ENCODE data around the gene DNAI1.

The DNAI1 gene

DNA sequence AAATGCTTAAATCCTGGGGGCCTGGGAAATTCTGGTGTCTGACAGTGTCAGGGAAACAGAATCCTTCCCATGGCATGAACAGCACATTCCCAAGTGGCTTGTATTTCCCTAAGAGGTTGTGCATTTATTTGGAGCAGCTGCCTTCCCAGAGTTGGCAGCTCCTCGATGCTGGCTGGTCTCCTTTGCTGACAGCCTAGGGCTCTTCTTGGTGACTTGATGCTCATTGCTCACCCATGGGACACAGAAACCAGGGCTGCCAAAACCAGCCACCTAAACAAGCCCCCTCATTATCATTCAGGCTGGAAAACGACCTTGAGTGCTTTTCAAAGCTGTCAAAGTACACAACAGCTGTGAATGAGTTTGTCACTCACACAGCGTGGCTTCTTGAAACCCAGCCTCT lies 39.9 kb downstream of the DNAI1 start:
- Histone ChIP-seq H3K27me3 (ENCODE audit: control insufficient read depth in 5 of 5, insufficient read depth in 4 of 5, low read length in 5 of 5) (no peaks in the 10 kb centered on the region), H3K36me3 (ENCODE audit: control insufficient read depth in 5 of 5, insufficient read depth in 5 of 5, low read length in 5 of 5) (no peaks in the 10 kb centered on the region), H3K4me1 (ENCODE audit: control insufficient read depth in 5 of 5, insufficient read depth in 5 of 5, low read length in 5 of 5) (peaks cover 0 to 9% (median 8%) of the 10 kb centered on the region in 5 donors), H3K9ac (ENCODE audit: low read length in 5 of 5) (no peak overlapping the region), H3K27ac (ENCODE audit: low read depth, low read length) (no peak overlapping the region), H3K4me3 (ENCODE audit: low read depth in 1 of 5, low read length in 5 of 5) (no peak overlapping the region), H3K9me3 (ENCODE audit: control insufficient read depth in 5 of 5, low read length in 5 of 5) (no peaks in the 10 kb centered on the region)

DNA sequence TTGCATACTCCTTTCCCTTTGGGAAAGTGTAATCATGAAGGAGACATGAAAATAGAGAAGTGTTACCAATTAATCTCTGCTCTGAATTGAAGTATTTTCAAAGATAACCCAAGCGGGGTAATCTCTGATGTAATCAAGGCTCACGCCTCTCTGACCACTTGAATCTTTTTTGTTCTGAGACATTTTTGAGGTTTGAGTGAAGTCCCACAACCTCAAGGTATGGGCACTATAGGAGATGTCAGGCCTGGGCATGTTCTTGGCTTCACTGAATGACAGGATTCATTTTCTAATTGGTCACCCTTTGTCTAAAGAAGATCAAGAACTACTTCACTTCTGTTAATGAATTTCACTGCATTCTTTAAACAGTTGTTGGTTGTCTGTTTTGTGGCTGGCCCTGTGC lies 40.5 kb downstream of the DNAI1 start:
- Histone ChIP-seq H3K27ac (ENCODE audit: low read depth, low read length) (no peak overlapping the region), H3K4me3 (ENCODE audit: low read depth in 1 of 5, low read length in 5 of 5) (no peak overlapping the region), H3K36me3 (ENCODE audit: control insufficient read depth in 5 of 5, insufficient read depth in 5 of 5, low read length in 5 of 5) (no peaks in the 10 kb centered on the region), H3K9me3 (ENCODE audit: control insufficient read depth in 5 of 5, low read length in 5 of 5) (no peaks in the 10 kb centered on the region), H3K4me1 (ENCODE audit: control insufficient read depth in 5 of 5, insufficient read depth in 5 of 5, low read length in 5 of 5) (peaks cover 0 to 9% (median 8%) of the 10 kb centered on the region in 5 donors), H3K9ac (ENCODE audit: low read length in 5 of 5) (no peak overlapping the region), H3K27me3 (ENCODE audit: control insufficient read depth in 5 of 5, insufficient read depth in 4 of 5, low read length in 5 of 5) (no peaks in the 10 kb centered on the region)

DNA sequence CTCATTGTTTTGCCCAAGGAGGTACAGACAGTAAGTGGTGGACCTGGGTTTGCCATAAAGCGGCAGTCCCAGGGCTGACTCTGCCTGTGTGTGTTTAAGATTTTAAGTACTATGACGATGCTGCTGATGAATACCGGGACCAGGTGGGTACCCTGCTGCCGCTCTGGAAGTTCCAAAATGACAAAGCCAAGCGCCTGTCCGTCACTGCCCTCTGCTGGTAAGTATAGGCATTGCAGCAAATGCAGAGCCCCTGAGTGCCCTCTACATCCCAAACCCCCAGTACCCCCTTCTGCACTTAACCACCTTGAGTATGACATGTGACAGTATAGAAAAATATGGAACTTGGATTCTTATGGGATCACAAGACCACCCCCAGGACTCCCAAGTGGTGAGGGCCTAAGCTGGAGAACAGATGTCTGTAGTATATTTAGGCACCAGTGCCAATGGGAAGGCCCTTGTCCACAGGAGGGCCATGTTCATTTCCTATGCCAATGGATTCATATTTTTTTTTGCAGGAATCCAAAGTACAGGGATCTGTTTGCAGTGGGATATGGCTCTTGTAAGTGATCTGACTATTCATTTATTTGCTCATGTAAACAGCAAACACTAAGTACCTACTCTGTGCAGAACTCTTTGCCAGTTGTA lies 42.1 kb downstream of the DNAI1 start:
- H3K9ac ChIP-seq (ENCODE audit: low read length in 5 of 5): no peak overlapping the region
- H3K27ac ChIP-seq (ENCODE audit: low read depth, low read length): no peak overlapping the region
- no peaks in the 10 kb centered on the region for H3K27me3 ChIP-seq (ENCODE audit: control insufficient read depth in 5 of 5, insufficient read depth in 4 of 5, low read length in 5 of 5)
- H3K4me3 ChIP-seq (ENCODE audit: low read depth in 1 of 5, low read length in 5 of 5): no peak overlapping the region
- H3K9me3 ChIP-seq (ENCODE audit: control insufficient read depth in 5 of 5, low read length in 5 of 5): no peaks in the 10 kb centered on the region
- H3K4me1 ChIP-seq (ENCODE audit: control insufficient read depth in 5 of 5, insufficient read depth in 5 of 5, low read length in 5 of 5): peaks cover 0 to 9% (median 8%) of the 10 kb centered on the region in 5 donors
- no peaks in the 10 kb centered on the region for H3K36me3 ChIP-seq (ENCODE audit: control insufficient read depth in 5 of 5, insufficient read depth in 5 of 5, low read length in 5 of 5)

DNA sequence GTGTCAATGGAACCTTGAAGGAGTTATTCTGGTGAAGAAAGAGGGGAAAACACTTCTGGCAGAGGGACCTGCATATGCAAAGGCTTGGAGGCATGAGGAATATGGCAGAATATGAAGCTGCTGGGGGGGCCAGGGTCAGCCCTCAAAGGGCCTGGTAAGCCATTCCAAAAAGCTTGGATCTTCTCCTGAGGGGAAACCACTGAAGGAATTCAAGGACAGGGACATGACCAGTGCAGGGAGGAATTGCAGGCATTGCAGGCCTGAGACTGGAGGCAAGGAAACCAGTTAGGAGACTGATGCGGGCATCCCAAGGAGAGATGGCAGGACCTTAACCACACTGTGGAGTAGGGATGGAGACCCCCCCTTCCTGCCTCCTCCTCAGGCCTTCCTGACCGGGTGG lies 42.8 kb downstream of the DNAI1 start:
- no peak overlapping the region for H3K27ac ChIP-seq (ENCODE audit: low read depth, low read length)
- no peaks in the 10 kb centered on the region for H3K36me3 ChIP-seq (ENCODE audit: control insufficient read depth in 5 of 5, insufficient read depth in 5 of 5, low read length in 5 of 5)
- no peak overlapping the region for H3K9ac ChIP-seq (ENCODE audit: low read length in 5 of 5)
- no peaks in the 10 kb centered on the region for H3K9me3 ChIP-seq (ENCODE audit: control insufficient read depth in 5 of 5, low read length in 5 of 5)
- H3K4me1 ChIP-seq (ENCODE audit: control insufficient read depth in 5 of 5, insufficient read depth in 5 of 5, low read length in 5 of 5): peaks cover 0 to 9% (median 6%) of the 10 kb centered on the region in 5 donors
- no peak overlapping the region for H3K4me3 ChIP-seq (ENCODE audit: low read depth in 1 of 5, low read length in 5 of 5)
- no peaks in the 10 kb centered on the region for H3K27me3 ChIP-seq (ENCODE audit: control insufficient read depth in 5 of 5, insufficient read depth in 4 of 5, low read length in 5 of 5)

DNA sequence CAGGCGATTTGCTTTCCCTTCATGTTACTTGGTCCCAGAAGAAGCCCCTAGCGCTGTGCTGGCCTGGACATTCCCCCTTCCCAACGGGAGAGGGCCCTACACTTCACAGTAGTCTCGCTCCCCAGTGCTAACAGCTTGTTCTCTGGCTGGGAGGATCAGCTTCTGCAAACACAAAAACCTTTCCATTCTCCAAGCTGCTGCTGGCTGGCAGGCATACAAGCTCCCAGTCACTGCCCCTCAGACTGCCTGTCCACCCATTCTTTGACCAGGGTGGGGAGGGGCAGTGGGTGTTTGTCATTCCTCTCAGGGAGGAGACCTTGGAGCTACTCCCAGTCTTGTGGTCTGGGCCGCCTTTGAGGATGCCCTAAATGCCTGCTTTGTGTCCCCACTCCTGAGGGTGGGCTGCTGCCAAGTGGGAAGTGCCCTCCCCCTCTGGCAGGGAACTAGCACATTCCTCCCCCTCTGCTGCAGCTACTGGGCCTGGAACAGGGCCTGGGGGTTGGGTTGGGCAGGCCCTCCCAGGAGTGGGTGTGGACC lies 43.4 kb downstream of the DNAI1 start:
- H3K4me3 ChIP-seq (ENCODE audit: low read depth in 1 of 5, low read length in 5 of 5): no peak overlapping the region
- no peaks in the 10 kb centered on the region for H3K9me3 ChIP-seq (ENCODE audit: control insufficient read depth in 5 of 5, low read length in 5 of 5)
- H3K27me3 ChIP-seq (ENCODE audit: control insufficient read depth in 5 of 5, insufficient read depth in 4 of 5, low read length in 5 of 5): no peaks in the 10 kb centered on the region
- H3K9ac ChIP-seq (ENCODE audit: low read length in 5 of 5): no peak overlapping the region
- H3K4me1 ChIP-seq (ENCODE audit: control insufficient read depth in 5 of 5, insufficient read depth in 5 of 5, low read length in 5 of 5): peaks cover 0 to 9% (median 5%) of the 10 kb centered on the region in 5 donors
- no peaks in the 10 kb centered on the region for H3K36me3 ChIP-seq (ENCODE audit: control insufficient read depth in 5 of 5, insufficient read depth in 5 of 5, low read length in 5 of 5)
- no peak overlapping the region for H3K27ac ChIP-seq (ENCODE audit: low read depth, low read length)

DNA sequence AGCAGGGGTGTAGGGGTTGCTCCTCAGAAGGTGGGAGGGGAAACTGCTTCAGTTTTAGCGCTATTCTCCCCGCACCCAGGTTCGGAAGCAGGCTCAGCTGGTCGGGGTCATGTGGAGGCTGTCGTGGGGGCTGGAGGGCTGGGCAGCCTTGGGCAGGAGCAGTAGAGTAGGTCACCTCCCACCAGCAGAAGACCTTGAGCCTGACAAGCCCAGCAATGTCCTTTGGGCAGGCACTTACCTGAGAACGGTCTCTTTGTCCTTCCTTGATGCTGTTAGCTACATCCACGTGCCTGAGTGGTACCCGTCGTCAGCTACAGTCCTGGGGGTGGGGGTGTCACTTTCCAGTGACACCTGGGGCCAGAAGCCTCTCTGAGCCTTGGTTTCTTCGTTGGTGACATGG lies 43.9 kb downstream of the DNAI1 start:
- H3K9me3 ChIP-seq (ENCODE audit: control insufficient read depth in 5 of 5, low read length in 5 of 5): no peaks in the 10 kb centered on the region
- peaks cover 0 to 9% (median 5%) of the 10 kb centered on the region in 5 donors for H3K4me1 ChIP-seq (ENCODE audit: control insufficient read depth in 5 of 5, insufficient read depth in 5 of 5, low read length in 5 of 5)
- no peak overlapping the region for H3K27ac ChIP-seq (ENCODE audit: low read depth, low read length)
- H3K36me3 ChIP-seq (ENCODE audit: control insufficient read depth in 5 of 5, insufficient read depth in 5 of 5, low read length in 5 of 5): no peaks in the 10 kb centered on the region
- H3K9ac ChIP-seq (ENCODE audit: low read length in 5 of 5): no peak overlapping the region
- H3K27me3 ChIP-seq (ENCODE audit: control insufficient read depth in 5 of 5, insufficient read depth in 4 of 5, low read length in 5 of 5): no peaks in the 10 kb centered on the region
- no peak overlapping the region for H3K4me3 ChIP-seq (ENCODE audit: low read depth in 1 of 5, low read length in 5 of 5)

DNA sequence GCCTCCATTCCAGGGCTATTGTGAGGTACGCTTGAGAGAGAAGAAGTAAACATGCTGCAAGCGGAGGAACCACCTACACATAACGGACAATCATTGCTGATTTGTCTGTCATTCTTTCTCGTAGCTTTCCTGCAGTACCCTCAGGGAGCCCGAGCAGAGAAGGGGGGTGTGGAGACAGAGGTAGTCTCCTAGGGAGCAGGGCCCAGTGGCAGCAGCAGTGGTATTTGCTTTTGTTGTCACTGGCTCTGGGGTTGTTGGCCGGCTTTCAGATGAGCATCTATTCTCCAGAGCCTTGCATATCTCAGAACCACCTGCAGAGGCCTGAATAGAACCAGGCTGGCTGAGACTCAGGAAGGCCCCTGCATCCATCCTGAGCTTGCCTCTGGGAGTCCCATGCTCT lies 44.3 kb downstream of the DNAI1 start:
- H3K4me3 ChIP-seq (ENCODE audit: low read depth in 1 of 5, low read length in 5 of 5): no peak overlapping the region
- no peak overlapping the region for H3K9ac ChIP-seq (ENCODE audit: low read length in 5 of 5)
- no peaks in the 10 kb centered on the region for H3K9me3 ChIP-seq (ENCODE audit: control insufficient read depth in 5 of 5, low read length in 5 of 5)
- H3K27me3 ChIP-seq (ENCODE audit: control insufficient read depth in 5 of 5, insufficient read depth in 4 of 5, low read length in 5 of 5): no peaks in the 10 kb centered on the region
- peaks cover 0 to 9% (median 5%) of the 10 kb centered on the region in 5 donors for H3K4me1 ChIP-seq (ENCODE audit: control insufficient read depth in 5 of 5, insufficient read depth in 5 of 5, low read length in 5 of 5)
- H3K36me3 ChIP-seq (ENCODE audit: control insufficient read depth in 5 of 5, insufficient read depth in 5 of 5, low read length in 5 of 5): no peaks in the 10 kb centered on the region
- no peak overlapping the region for H3K27ac ChIP-seq (ENCODE audit: low read depth, low read length)

DNA sequence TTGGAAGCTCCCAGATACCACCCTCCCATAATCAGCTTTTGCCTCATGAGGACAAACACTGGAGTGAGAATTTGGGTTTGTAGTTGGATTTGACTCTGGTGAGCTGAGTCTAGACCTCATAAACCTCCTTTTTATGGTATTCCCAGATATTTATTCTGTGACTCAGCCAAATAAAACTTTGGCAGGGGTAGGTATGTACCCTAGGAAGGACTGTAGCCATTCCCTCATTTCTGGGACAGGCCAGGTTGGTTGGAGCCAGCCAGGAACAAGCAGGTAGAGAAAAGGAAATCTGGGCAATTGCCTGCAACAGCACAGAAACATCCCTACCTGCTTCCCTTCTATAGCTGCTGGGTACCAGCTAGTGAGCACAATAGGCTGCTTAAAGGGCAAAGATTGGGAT lies 44.8 kb downstream of the DNAI1 start:
- Histone ChIP-seq H3K9me3 (ENCODE audit: control insufficient read depth in 5 of 5, low read length in 5 of 5) (no peaks in the 10 kb centered on the region), H3K36me3 (ENCODE audit: control insufficient read depth in 5 of 5, insufficient read depth in 5 of 5, low read length in 5 of 5) (no peaks in the 10 kb centered on the region), H3K4me3 (ENCODE audit: low read depth in 1 of 5, low read length in 5 of 5) (no peak overlapping the region), H3K27ac (ENCODE audit: low read depth, low read length) (no peak overlapping the region), H3K9ac (ENCODE audit: low read length in 5 of 5) (no peak overlapping the region), H3K4me1 (ENCODE audit: control insufficient read depth in 5 of 5, insufficient read depth in 5 of 5, low read length in 5 of 5) (peaks cover 0 to 9% (median 5%) of the 10 kb centered on the region in 5 donors), H3K27me3 (ENCODE audit: control insufficient read depth in 5 of 5, insufficient read depth in 4 of 5, low read length in 5 of 5) (no peaks in the 10 kb centered on the region)

DNA sequence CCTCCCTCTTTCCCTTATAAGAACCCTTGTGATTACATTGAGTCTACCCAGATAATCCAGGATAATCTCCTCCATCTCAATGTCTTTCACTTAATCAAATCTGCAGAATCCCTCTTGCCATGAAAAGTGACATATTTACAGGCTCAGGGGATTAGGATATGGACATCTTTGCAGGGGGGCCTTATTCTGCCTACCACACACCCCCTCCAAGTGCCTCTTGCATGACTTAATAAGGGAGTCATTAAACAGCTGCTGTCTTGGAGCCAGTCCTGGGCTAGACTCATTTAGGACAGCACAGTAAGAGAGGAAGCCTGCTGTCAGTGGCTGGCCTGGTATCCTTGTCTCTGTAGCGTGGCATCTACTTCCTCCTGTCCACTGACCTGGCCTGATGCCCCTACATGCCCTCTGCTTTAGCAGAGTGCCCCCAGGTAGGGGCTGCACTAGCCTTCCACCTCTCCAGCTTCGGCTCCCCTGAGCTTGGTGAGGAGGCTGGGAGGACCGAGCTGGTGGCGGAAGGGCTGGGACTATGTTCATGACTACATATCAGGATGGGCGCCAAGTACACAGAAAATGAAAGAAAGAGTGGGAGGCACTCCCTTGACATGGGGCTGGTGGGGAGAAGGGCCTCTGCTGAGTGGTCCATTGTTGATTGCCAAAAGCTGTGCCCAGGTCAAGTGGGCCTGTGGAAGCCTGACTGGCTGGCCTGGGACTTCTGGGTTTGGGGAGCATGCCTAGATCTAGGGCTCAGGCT lies 46.9 kb downstream of the DNAI1 start:
- Histone ChIP-seq H3K4me1 (ENCODE audit: control insufficient read depth in 5 of 5, insufficient read depth in 5 of 5, low read length in 5 of 5) (peaks cover 0 to 16% (median 5%) of the 10 kb centered on the region in 5 donors), H3K27me3 (ENCODE audit: control insufficient read depth in 5 of 5, insufficient read depth in 4 of 5, low read length in 5 of 5) (no peaks in the 10 kb centered on the region), H3K36me3 (ENCODE audit: control insufficient read depth in 5 of 5, insufficient read depth in 5 of 5, low read length in 5 of 5) (no peaks in the 10 kb centered on the region), H3K4me3 (ENCODE audit: low read depth in 1 of 5, low read length in 5 of 5) (no peak overlapping the region), H3K9ac (ENCODE audit: low read length in 5 of 5) (no peak overlapping the region), H3K9me3 (ENCODE audit: control insufficient read depth in 5 of 5, low read length in 5 of 5) (no peaks in the 10 kb centered on the region), H3K27ac (ENCODE audit: low read depth, low read length) (no peak overlapping the region)

DNA sequence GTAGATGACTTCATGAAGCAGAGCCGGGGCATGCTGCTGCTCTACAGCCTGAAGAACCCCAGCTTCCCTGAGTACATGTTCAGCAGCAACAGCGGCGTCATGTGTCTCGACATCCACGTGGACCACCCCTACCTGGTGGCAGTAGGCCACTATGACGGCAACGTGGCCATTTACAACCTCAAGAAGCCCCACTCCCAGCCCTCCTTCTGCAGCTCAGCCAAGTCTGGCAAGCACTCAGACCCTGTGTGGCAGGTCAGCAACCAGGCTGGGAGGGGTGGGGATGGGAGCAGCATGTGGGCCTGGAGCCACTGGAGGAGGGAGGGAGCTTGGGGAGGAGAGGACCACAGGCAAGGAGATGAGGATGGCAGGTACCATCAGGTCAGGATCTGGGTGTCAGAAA lies 48.0 kb downstream of the DNAI1 start:
- no peak overlapping the region for H3K27ac ChIP-seq (ENCODE audit: low read depth, low read length)
- H3K4me1 ChIP-seq (ENCODE audit: control insufficient read depth in 5 of 5, insufficient read depth in 5 of 5, low read length in 5 of 5): peaks cover 0 to 22% (median 5%) of the 10 kb centered on the region in 5 donors
- no peaks in the 10 kb centered on the region for H3K36me3 ChIP-seq (ENCODE audit: control insufficient read depth in 5 of 5, insufficient read depth in 5 of 5, low read length in 5 of 5)
- no peaks in the 10 kb centered on the region for H3K9me3 ChIP-seq (ENCODE audit: control insufficient read depth in 5 of 5, low read length in 5 of 5)
- no peaks in the 10 kb centered on the region for H3K27me3 ChIP-seq (ENCODE audit: control insufficient read depth in 5 of 5, insufficient read depth in 4 of 5, low read length in 5 of 5)
- H3K9ac ChIP-seq (ENCODE audit: low read length in 5 of 5): no peak overlapping the region
- H3K4me3 ChIP-seq (ENCODE audit: low read depth in 1 of 5, low read length in 5 of 5): no peak overlapping the region

Measured in subcutaneous abdominal adipose tissue (tissue), 5 donors.